ENCODE data around the gene TTK.
"Not testable (repeated sequence)": the region's sequence is repeated elsewhere in the genome, so short reads cannot be mapped to it uniquely, and the experiment has no call there.

GRCh38 chr6:80070431-80070830 is 66.0 kb downstream of the TTK start:
- not testable (repeated sequence) for TF ChIP-seq CTCF (conservative IDR thresholded peaks at IDR 0.05; ENCODE audit: low read depth, low read length); EZH2 (IDR thresholded peaks at IDR 0.05; ENCODE audit: borderline replicate concordance, low read depth, low read length, poor library complexity, severe bottlenecking)

All from A673 (cell line).